PC-3 (cell line): ENCODE measurements around the gene PAX5.

Experiments used
- CTCF ChIP-seq: fragments of 300-600 bp; sonication (generic); conservative IDR thresholded peaks from 2 replicates; pipeline ENCODE4 v1.5.1; 2017; ENCODE audit warnings: antibody characterized with exemption, low read depth, mild to moderate bottlenecking, low read length
- EZH2 ChIP-seq: fragments of 300-600 bp; sonication (generic); IDR thresholded peaks from one replicate; pipeline ENCODE4 v1.6.1; 2017; ENCODE audit warnings: antibody characterized with exemption, mild to moderate bottlenecking, low read length; ENCODE audit not compliant: unreplicated experiment

GRCh38 chr9:36893911-36894310 is 140.2 kb downstream of the PAX5 start:
- TF ChIP-seq CTCF (no peak), EZH2 (no peak)
